Measurements from ENCODE around the gene ZSCAN16. TPM values are rescaled to one million over a fixed set of nuclear protein-coding genes. Genes with fewer than 3 reads are reported as not detected.

ZSCAN16 gene
- total and polyA plus RNA-seq, 2 donors from 2014 or later: 6.1 to 6.8 TPM

GRCh38 chr6:28140616-28141015 is 16.2 kb downstream of the ZSCAN16 start:
- intact Hi-C loops (cut with DNase I): no loop called here
- FAIRE-seq (no peak), DNase-seq (no peak)
- peaks cover 0 to 6% (median 5%) of the 10 kb centered on the region in 3 donors for H3K4me1 ChIP-seq (ENCODE audit: control insufficient read depth in 2 of 3, insufficient read depth in 2 of 3, low read depth in 1 of 3, low read length in 3 of 3)
- H3K27ac ChIP-seq (ENCODE audit: low read depth in 2 of 2, low read length in 2 of 2): no peak overlapping the region
- H3K36me3 ChIP-seq (ENCODE audit: control insufficient read depth in 2 of 3, insufficient read depth in 3 of 3, low read length in 3 of 3): peaks cover 0 to 5% (median 1%) of the 10 kb centered on the region in 3 donors
- peak overlapping the region in 1 of 3 donors; percentile 18 for H3K4me3 ChIP-seq (ENCODE audit: low read length in 3 of 3)
- no peak overlapping the region for H3K9ac ChIP-seq (ENCODE audit: low read length in 3 of 3)
- H3K27me3 ChIP-seq (ENCODE audit: control insufficient read depth, insufficient read depth, low read length): no peaks in the 10 kb centered on the region
- H3K9me3 ChIP-seq (ENCODE audit: control insufficient read depth in 2 of 3, insufficient read depth in 1 of 3, low read length in 3 of 3): no peaks in the 10 kb centered on the region
- no peak for TF ChIP-seq CTCF (IDR thresholded peaks at IDR 0.05; ENCODE audit: borderline replicate concordance, extremely low read depth, insufficient read depth)

GRCh38 chr6:28141500-28142329 is 17.3 kb downstream of the ZSCAN16 start, which contains the start of gene ZKSCAN8:
Gene ZKSCAN8, plus strand, starts transcription at chr6:28141883. Its CDS starts 6,525 bp downstream, at chr6:28148408.
- intact Hi-C loops (cut with DNase I): no loop called here
- peak within 1 kb of the TSS in 1 of 2 donors; percentile 18 for H3K27ac ChIP-seq (ENCODE audit: low read depth in 2 of 2, low read length in 2 of 2)
- peaks cover 0 to 6% (median 5%) of the 10 kb centered on the region in 3 donors for H3K4me1 ChIP-seq (ENCODE audit: control insufficient read depth in 2 of 3, insufficient read depth in 2 of 3, low read depth in 1 of 3, low read length in 3 of 3)
- peak within 1 kb of the TSS; percentile 82 to 91 (median 87) for H3K4me3 ChIP-seq (ENCODE audit: low read length in 3 of 3)
- H3K27me3 ChIP-seq (ENCODE audit: control insufficient read depth, insufficient read depth, low read length): no peaks in the 10 kb centered on the region
- H3K36me3 ChIP-seq (ENCODE audit: control insufficient read depth in 2 of 3, insufficient read depth in 3 of 3, low read length in 3 of 3): peaks cover 0 to 7% (median 4%) of the 10 kb centered on the region in 3 donors
- no peak for TF ChIP-seq CTCF (IDR thresholded peaks at IDR 0.05; ENCODE audit: borderline replicate concordance, extremely low read depth, insufficient read depth)
- H3K9ac ChIP-seq (ENCODE audit: low read length in 3 of 3): peak within 1 kb of the TSS; percentile 48 to 93 (median 85)
- DNase-seq: peak; percentile 91 to 96 (median 91)
- FAIRE-seq: no peak
- no peaks in the 10 kb centered on the region for H3K9me3 ChIP-seq (ENCODE audit: control insufficient read depth in 2 of 3, insufficient read depth in 1 of 3, low read length in 3 of 3)

GRCh38 chr6:28142446-28142845 is 18.0 kb downstream of the ZSCAN16 start:
- H3K4me3 ChIP-seq (ENCODE audit: low read length in 3 of 3): peak overlapping the region; percentile 82 to 91 (median 87)
- H3K27ac ChIP-seq (ENCODE audit: low read depth in 2 of 2, low read length in 2 of 2): no peak overlapping the region
- peak in 1 of 5 donors; percentile 19 for DNase-seq

More at GRCh38 chr6:28142446-28142845, 18.0 kb downstream of the ZSCAN16 start:
- Histone ChIP-seq H3K9ac (ENCODE audit: low read length in 3 of 3) (peak overlapping the region; percentile 48 to 93 (median 85)), H3K27me3 (ENCODE audit: control insufficient read depth, insufficient read depth, low read length) (no peaks in the 10 kb centered on the region), H3K9me3 (ENCODE audit: control insufficient read depth in 2 of 3, insufficient read depth in 1 of 3, low read length in 3 of 3) (no peaks in the 10 kb centered on the region), H3K36me3 (ENCODE audit: control insufficient read depth in 2 of 3, insufficient read depth in 3 of 3, low read length in 3 of 3) (peaks cover 0 to 7% (median 4%) of the 10 kb centered on the region in 3 donors), H3K4me1 (ENCODE audit: control insufficient read depth in 2 of 3, insufficient read depth in 2 of 3, low read depth in 1 of 3, low read length in 3 of 3) (peaks cover 0 to 6% (median 5%) of the 10 kb centered on the region in 3 donors)
- TF ChIP-seq CTCF (IDR thresholded peaks at IDR 0.05; ENCODE audit: borderline replicate concordance, extremely low read depth, insufficient read depth): no peak
- no peak for FAIRE-seq
- intact Hi-C loops (cut with DNase I): no loop called here
